PC-9 (cell line): ENCODE results near the gene MSI2. TPM values are rescaled to one million over a fixed set of nuclear protein-coding genes. Genes with fewer than 3 reads are reported as not detected.

Source experiments
- BruUV-seq: library from RNA; stranded (reverse); fragments of 400-500 nt; replicated peaks from 2 replicates; lab custom pipeline; 2021; lab: Mats Ljungman, UMichigan
- CTCF ChIA-PET: fragments of 300-600 bp; sonication (Branson Sonifier 250); formaldehyde crosslinking; loops from one replicate; lab custom pipeline; 2022; ENCODE audit warnings: antibody characterized with exemption; lab: Charles Lee
- POLR2A ChIA-PET: fragments of 300-600 bp; sonication (Branson Sonifier 250); formaldehyde crosslinking; loops from one replicate; lab custom pipeline; 2022; ENCODE audit warnings: antibody characterized with exemption; ENCODE audit not compliant: unreplicated experiment; lab: Charles Lee
- DNase-seq, 2 experiments: peaks; one replicate each; pipeline versions ENCODE4 v3.0.0 to v3.0.0-alpha.2; 2015 to 2022; ENCODE audit warnings: mixed read lengths in 1 of 2
- H2AFZ ChIP-seq: fragments of 200-600 bp; sonication (generic); 2 replicates; pipeline ENCODE4 v1.8.1; 2017; ENCODE audit warnings: antibody characterized with exemption
- H3F3A ChIP-seq: fragments of 200-600 bp; sonication (generic); 2 replicates; pipeline ENCODE4 v1.8.1; 2017; ENCODE audit warnings: antibody characterized with exemption, mild to moderate bottlenecking, low read depth; ENCODE audit not compliant: insufficient read depth
- H3K27ac ChIP-seq: fragments of 200-600 bp; sonication (generic); 2 replicates; pipeline ENCODE4 v1.6.1; 2016; ENCODE audit warnings: mixed run types
- H3K27me3 ChIP-seq: fragments of 200-600 bp; sonication (generic); 2 replicates; pipeline ENCODE4 v1.6.1; 2016; ENCODE audit warnings: low read depth, mixed run types; ENCODE audit not compliant: insufficient read depth
- H3K36me3 ChIP-seq: fragments of 200-600 bp; sonication (generic); 2 replicates; pipeline ENCODE4 v1.6.1; 2016; ENCODE audit warnings: low read depth, mixed run types
- H3K4me1 ChIP-seq: fragments of 200-600 bp; sonication (generic); replicated peaks from 2 replicates; pipeline ENCODE4 v1.6.1; 2016; ENCODE audit warnings: mixed run types; ENCODE audit not compliant: insufficient read depth
- H3K4me2 ChIP-seq: fragments of 200-600 bp; sonication (generic); 2 replicates; pipeline ENCODE4 v1.6.1; 2017; ENCODE audit warnings: mixed run types
- H3K4me3 ChIP-seq: fragments of 200-600 bp; sonication (generic); 2 replicates; pipeline ENCODE4 v1.6.1; 2016; ENCODE audit warnings: mixed run types
- H3K79me2 ChIP-seq: fragments of 200-600 bp; sonication (generic); 2 replicates; pipeline ENCODE4 v1.6.1; 2017; ENCODE audit warnings: low read depth, mixed run types
- H3K9me2 ChIP-seq: fragments of 200-600 bp; sonication (generic); 2 replicates; pipeline ENCODE4 v1.8.1; 2017; ENCODE audit warnings: mild to moderate bottlenecking; ENCODE audit not compliant: insufficient read depth
- H3K9me3 ChIP-seq: fragments of 200-600 bp; sonication (generic); 2 replicates; pipeline ENCODE4 v1.8.1; 2016; ENCODE audit warnings: low read depth; ENCODE audit not compliant: insufficient read depth
- H4K20me1 ChIP-seq: fragments of 200-600 bp; sonication (generic); 2 replicates; pipeline ENCODE4 v1.8.1; 2017; ENCODE audit not compliant: insufficient read depth
- EZH2 ChIP-seq: fragments of 200-600 bp; sonication (generic); IDR thresholded peaks from 2 replicates; pipeline ENCODE4 v1.8.0; 2017; ENCODE audit warnings: antibody characterized with exemption, low read depth
- intact Hi-C: fragments of 100-400 bp; cut with micrococcal nuclease; formaldehyde crosslinking; loops from one replicate; pipeline ENCODE4 v1.10.0; 2022; ENCODE audit not compliant: unreplicated experiment
- total RNA-seq: library from RNA; stranded (reverse); gene quantifications from 2 replicates; pipeline ENCODE4 v1.2.3, GENCODE V29; 2021
- TF ChIP-seq, protein P1 (sequence below): fragments of 200-600 bp; sonication (generic); conservative IDR thresholded peaks from 2 replicates; pipeline ENCODE4 v1.6.1; 2017; ENCODE audit warnings: mixed run types, antibody characterized with exemption, mild to moderate bottlenecking, moderate library complexity

Gene MSI2
- total RNA-seq, 1 experiment from 2014 or later, result 15.7 TPM

- BruUV-seq, result no TSS peak
- H4K20me1 ChIP-seq, result peaks cover 5% of the 10 kb centered on the region; the same call in 1 of the 2 replicates
- CTCF ChIA-PET, result no interaction called here
Measured at GRCh38 chr17:57273490-57273889, 17.2 kb downstream of the MSI2 start.

DNA sequence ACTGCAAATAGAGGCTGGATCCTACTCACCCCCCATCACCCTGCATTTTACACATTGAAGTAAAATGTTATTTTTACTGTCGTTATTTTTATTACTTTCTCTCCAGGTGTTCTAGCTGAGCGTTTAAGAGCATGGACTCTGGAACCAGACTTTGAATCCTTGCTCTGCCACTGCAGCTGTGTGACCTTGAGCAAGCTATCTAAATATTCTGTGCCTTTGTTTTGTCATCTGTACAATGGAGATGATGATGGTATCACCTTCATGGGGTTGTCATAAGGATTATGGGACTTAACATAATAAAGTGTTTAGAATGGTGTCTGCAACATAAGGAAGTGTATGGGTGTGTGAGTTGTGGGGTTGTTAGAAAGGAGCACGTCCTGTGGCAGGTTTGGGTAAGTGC lies 17.8 kb downstream of the MSI2 start:
- no peak overlapping the region for H3K27ac ChIP-seq
- no peaks in the 10 kb centered on the region for H3K79me2 ChIP-seq
- peaks cover 37% of the 10 kb centered on the region; the same call in 1 of the 2 replicates for H3K27me3 ChIP-seq
- CTCF ChIA-PET, result no interaction called here
- H3K4me2 ChIP-seq, result no peak overlapping the region
- H3K36me3 ChIP-seq, result no peaks in the 10 kb centered on the region
- POLR2A ChIA-PET, result no interaction called here
- no TSS peak for BruUV-seq
- no peaks in the 10 kb centered on the region for H3K9me2 ChIP-seq
- DNase-seq, result no peak
- intact Hi-C loops, result no loop called here
- H2AFZ ChIP-seq, result no peak overlapping the region
- H3K4me3 ChIP-seq, result no peak overlapping the region
- no peaks in the 10 kb centered on the region for H3K4me1 ChIP-seq
- H3K9me3 ChIP-seq, result no peaks in the 10 kb centered on the region
- TF ChIP-seq EZH2, result no peak
- TF ChIP-seq, protein P1, sequence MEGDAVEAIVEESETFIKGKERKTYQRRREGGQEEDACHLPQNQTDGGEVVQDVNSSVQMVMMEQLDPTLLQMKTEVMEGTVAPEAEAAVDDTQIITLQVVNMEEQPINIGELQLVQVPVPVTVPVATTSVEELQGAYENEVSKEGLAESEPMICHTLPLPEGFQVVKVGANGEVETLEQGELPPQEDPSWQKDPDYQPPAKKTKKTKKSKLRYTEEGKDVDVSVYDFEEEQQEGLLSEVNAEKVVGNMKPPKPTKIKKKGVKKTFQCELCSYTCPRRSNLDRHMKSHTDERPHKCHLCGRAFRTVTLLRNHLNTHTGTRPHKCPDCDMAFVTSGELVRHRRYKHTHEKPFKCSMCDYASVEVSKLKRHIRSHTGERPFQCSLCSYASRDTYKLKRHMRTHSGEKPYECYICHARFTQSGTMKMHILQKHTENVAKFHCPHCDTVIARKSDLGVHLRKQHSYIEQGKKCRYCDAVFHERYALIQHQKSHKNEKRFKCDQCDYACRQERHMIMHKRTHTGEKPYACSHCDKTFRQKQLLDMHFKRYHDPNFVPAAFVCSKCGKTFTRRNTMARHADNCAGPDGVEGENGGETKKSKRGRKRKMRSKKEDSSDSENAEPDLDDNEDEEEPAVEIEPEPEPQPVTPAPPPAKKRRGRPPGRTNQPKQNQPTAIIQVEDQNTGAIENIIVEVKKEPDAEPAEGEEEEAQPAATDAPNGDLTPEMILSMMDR, result no peak
- H4K20me1 ChIP-seq, result peaks cover 5% of the 10 kb centered on the region; the same call in 1 of the 2 replicates
- H3F3A ChIP-seq, result no peaks in the 10 kb centered on the region

More at GRCh38 chr17:57273490-57273889, 17.2 kb downstream of the MSI2 start:
- TF ChIP-seq, protein P1, result no peak
- no peak for TF ChIP-seq EZH2
- Histone ChIP-seq H3K27ac (no peak overlapping the region), H2AFZ (no peak overlapping the region), H3K4me1 (no peaks in the 10 kb centered on the region), H3K36me3 (no peaks in the 10 kb centered on the region), H3K9me3 (no peaks in the 10 kb centered on the region), H3K27me3 (peaks cover 37% of the 10 kb centered on the region; the same call in 1 of the 2 replicates), H3K9me2 (no peaks in the 10 kb centered on the region), H3F3A (no peaks in the 10 kb centered on the region), H3K79me2 (no peaks in the 10 kb centered on the region), H3K4me2 (no peak overlapping the region), H3K4me3 (no peak overlapping the region)
- intact Hi-C loops, result no loop called here
- DNase-seq, result no peak
- POLR2A ChIA-PET, result no interaction called here

GRCh38 chr17:57275071-57275764 lies 18.9 kb downstream of the MSI2 start:
- no peaks in the 10 kb centered on the region for H3K79me2 ChIP-seq
- H2AFZ ChIP-seq, result no peak overlapping the region
- DNase-seq, result no peak
- no peak overlapping the region for H3K27ac ChIP-seq
- POLR2A ChIA-PET, result no interaction called here
- H3K4me2 ChIP-seq, result no peak overlapping the region
- peaks cover 32% of the 10 kb centered on the region; the same call in 1 of the 2 replicates for H3K27me3 ChIP-seq
- no peaks in the 10 kb centered on the region for H3K9me2 ChIP-seq
- TF ChIP-seq EZH2, result no peak
- TF ChIP-seq, protein P1, result no peak
- no peaks in the 10 kb centered on the region for H3K9me3 ChIP-seq
- CTCF ChIA-PET, result no interaction called here
- H3K4me1 ChIP-seq, result no peaks in the 10 kb centered on the region
- H3K36me3 ChIP-seq, result no peaks in the 10 kb centered on the region
- H3F3A ChIP-seq, result no peaks in the 10 kb centered on the region
- peaks cover 5% of the 10 kb centered on the region; the same call in 1 of the 2 replicates for H4K20me1 ChIP-seq
- no TSS peak for BruUV-seq
- intact Hi-C loops, result no loop called here
- no peak overlapping the region for H3K4me3 ChIP-seq
